ENCODE results near the gene CD300H.

Gene CD300H

GRCh38 chr17:74610108-74610507 is 42.8 kb upstream of the CD300H start:
- Histone ChIP-seq H3F3A (ENCODE audit: low read depth) (no peaks in the 10 kb centered on the region), H3K9me3 (ENCODE audit: insufficient read depth, low read depth, low read length) (no peaks in the 10 kb centered on the region), H3K4me3 (ENCODE audit: low read length, poor library complexity, severe bottlenecking) (no peak overlapping the region), H4K20me1 (ENCODE audit: insufficient read depth, low read length, poor library complexity, severe bottlenecking) (no peaks in the 10 kb centered on the region), H3K36me3 (ENCODE audit: insufficient read depth, low read length) (no peaks in the 10 kb centered on the region), H3K9me2 (replicated peaks; ENCODE audit: low read depth, low read length) (no peaks in the 10 kb centered on the region), H3K4me2 (ENCODE audit: low read depth, low read length, poor library complexity, severe bottlenecking) (no peak overlapping the region), H3K27me3 (ENCODE audit: insufficient read depth, low read length, poor library complexity, severe bottlenecking) (no peaks in the 10 kb centered on the region), H3K79me2 (ENCODE audit: insufficient read depth, low read length) (no peaks in the 10 kb centered on the region), H3K4me1 (ENCODE audit: insufficient read depth, low read length, poor library complexity, severe bottlenecking) (peaks cover 22% of the 10 kb centered on the region), H2AFZ (ENCODE audit: low read length) (no peak overlapping the region), H3K9ac (ENCODE audit: low read depth, low read length, poor library complexity, severe bottlenecking) (no peak overlapping the region)
- TF ChIP-seq CTCF (conservative IDR thresholded peaks at IDR 0.05; ENCODE audit: low read length) (no peak), EZH2phosphoT487 (IDR thresholded peaks at IDR 0.05; ENCODE audit: borderline replicate concordance) (no peak)

- H3K4me1 ChIP-seq (ENCODE audit: insufficient read depth, low read length, poor library complexity, severe bottlenecking) = peaks cover 18% of the 10 kb centered on the region
These were observed 41.2 kb upstream of the CD300H start for GRCh38 chr17:74608511-74608910.

GRCh38 chr17:74607221-74607620 is 39.9 kb upstream of the CD300H start:
- no peaks in the 10 kb centered on the region for H3K27me3 ChIP-seq (ENCODE audit: insufficient read depth, low read length, poor library complexity, severe bottlenecking)
- H3K4me1 ChIP-seq (ENCODE audit: insufficient read depth, low read length, poor library complexity, severe bottlenecking) = peaks cover 5% of the 10 kb centered on the region
- no peak overlapping the region for H3K4me3 ChIP-seq (ENCODE audit: low read length, poor library complexity, severe bottlenecking)
- no peaks in the 10 kb centered on the region for H3F3A ChIP-seq (ENCODE audit: low read depth)
- no peaks in the 10 kb centered on the region for H3K9me3 ChIP-seq (ENCODE audit: insufficient read depth, low read depth, low read length)
- H4K20me1 ChIP-seq (ENCODE audit: insufficient read depth, low read length, poor library complexity, severe bottlenecking) = no peaks in the 10 kb centered on the region
- no peaks in the 10 kb centered on the region for H3K79me2 ChIP-seq (ENCODE audit: insufficient read depth, low read length)
- no peak overlapping the region for H3K4me2 ChIP-seq (ENCODE audit: low read depth, low read length, poor library complexity, severe bottlenecking)
- no peaks in the 10 kb centered on the region for H3K36me3 ChIP-seq (ENCODE audit: insufficient read depth, low read length)
- H3K9ac ChIP-seq (ENCODE audit: low read depth, low read length, poor library complexity, severe bottlenecking) = no peak overlapping the region
- no peak overlapping the region for H2AFZ ChIP-seq (ENCODE audit: low read length)
- TF ChIP-seq CTCF (conservative IDR thresholded peaks at IDR 0.05; ENCODE audit: low read length) = no peak
- no peak for TF ChIP-seq EZH2phosphoT487 (IDR thresholded peaks at IDR 0.05; ENCODE audit: borderline replicate concordance)
- H3K9me2 ChIP-seq (replicated peaks; ENCODE audit: low read depth, low read length) = no peaks in the 10 kb centered on the region

More at GRCh38 chr17:74608511-74608910, 41.2 kb upstream of the CD300H start:
- Histone ChIP-seq H3K27me3 (ENCODE audit: insufficient read depth, low read length, poor library complexity, severe bottlenecking) (no peaks in the 10 kb centered on the region), H4K20me1 (ENCODE audit: insufficient read depth, low read length, poor library complexity, severe bottlenecking) (no peaks in the 10 kb centered on the region), H3K9me2 (replicated peaks; ENCODE audit: low read depth, low read length) (no peaks in the 10 kb centered on the region), H2AFZ (ENCODE audit: low read length) (no peak overlapping the region), H3K4me3 (ENCODE audit: low read length, poor library complexity, severe bottlenecking) (no peak overlapping the region), H3K79me2 (ENCODE audit: insufficient read depth, low read length) (no peaks in the 10 kb centered on the region), H3K9ac (ENCODE audit: low read depth, low read length, poor library complexity, severe bottlenecking) (no peak overlapping the region), H3F3A (ENCODE audit: low read depth) (no peaks in the 10 kb centered on the region), H3K9me3 (ENCODE audit: insufficient read depth, low read depth, low read length) (no peaks in the 10 kb centered on the region), H3K4me2 (ENCODE audit: low read depth, low read length, poor library complexity, severe bottlenecking) (no peak overlapping the region), H3K36me3 (ENCODE audit: insufficient read depth, low read length) (no peaks in the 10 kb centered on the region)
- no peak for TF ChIP-seq EZH2phosphoT487 (IDR thresholded peaks at IDR 0.05; ENCODE audit: borderline replicate concordance)

- Histone ChIP-seq H3F3A (ENCODE audit: low read depth) (no peaks in the 10 kb centered on the region), H3K9ac (ENCODE audit: low read depth, low read length, poor library complexity, severe bottlenecking) (no peak overlapping the region), H3K79me2 (ENCODE audit: insufficient read depth, low read length) (no peaks in the 10 kb centered on the region), H3K36me3 (ENCODE audit: insufficient read depth, low read length) (no peaks in the 10 kb centered on the region), H3K27me3 (ENCODE audit: insufficient read depth, low read length, poor library complexity, severe bottlenecking) (no peaks in the 10 kb centered on the region), H2AFZ (ENCODE audit: low read length) (no peak overlapping the region), H3K4me3 (ENCODE audit: low read length, poor library complexity, severe bottlenecking) (no peak overlapping the region), H3K9me2 (replicated peaks; ENCODE audit: low read depth, low read length) (no peaks in the 10 kb centered on the region), H3K9me3 (ENCODE audit: insufficient read depth, low read depth, low read length) (no peaks in the 10 kb centered on the region), H3K4me2 (ENCODE audit: low read depth, low read length, poor library complexity, severe bottlenecking) (no peak overlapping the region), H3K4me1 (ENCODE audit: insufficient read depth, low read length, poor library complexity, severe bottlenecking) (no peaks in the 10 kb centered on the region), H4K20me1 (ENCODE audit: insufficient read depth, low read length, poor library complexity, severe bottlenecking) (no peaks in the 10 kb centered on the region)
- TF ChIP-seq CTCF (conservative IDR thresholded peaks at IDR 0.05; ENCODE audit: low read length) (no peak), EZH2phosphoT487 (IDR thresholded peaks at IDR 0.05; ENCODE audit: borderline replicate concordance) (no peak)
These were observed 38.7 kb upstream of the CD300H start for GRCh38 chr17:74606050-74606449.

Data from Loucy (cell line).